Loucy (cell line): ENCODE data around the gene KIF18B.

ENCODE experiments used
- H2AFZ ChIP-seq: fragments of 200-600 bp; sonication (generic); 2 replicates; pipeline ENCODE4 v1.6.0; 2016; ENCODE audit warnings: antibody characterized with exemption, mild to moderate bottlenecking, low read length, moderate library complexity
- H3F3A ChIP-seq: fragments of 200-600 bp; 2 replicates; pipeline ENCODE4 v1.6.0; 2016; ENCODE audit warnings: antibody characterized with exemption, low read depth, mild to moderate bottlenecking
- H3K27me3 ChIP-seq: fragments of 200-600 bp; sonication (generic); 2 replicates; pipeline ENCODE4 v1.6.1; 2014; ENCODE audit warnings: low read length, mild to moderate bottlenecking; ENCODE audit not compliant: insufficient read depth, poor library complexity, severe bottlenecking
- H3K36me3 ChIP-seq: fragments of 200-600 bp; sonication (generic); 2 replicates; pipeline ENCODE4 v1.6.1; 2016; ENCODE audit warnings: low read length; ENCODE audit not compliant: insufficient read depth
- H3K4me1 ChIP-seq: fragments of 200-600 bp; sonication (generic); 2 replicates; pipeline ENCODE4 v1.5.1; 2014; ENCODE audit warnings: low read length, mild to moderate bottlenecking; ENCODE audit not compliant: insufficient read depth, poor library complexity, severe bottlenecking
- H3K4me2 ChIP-seq: fragments of 200-600 bp; sonication (generic); 2 replicates; pipeline ENCODE4 v1.6.0; 2014; ENCODE audit warnings: antibody characterized with exemption, low read length, low read depth, mild to moderate bottlenecking; ENCODE audit not compliant: poor library complexity, severe bottlenecking
- H3K4me3 ChIP-seq: fragments of 200-600 bp; sonication (generic); 2 replicates; pipeline ENCODE4 v1.5.1; 2014; ENCODE audit warnings: low read length, mild to moderate bottlenecking, mixed read lengths; ENCODE audit not compliant: poor library complexity, severe bottlenecking
- H3K79me2 ChIP-seq: fragments of 200-600 bp; sonication (generic); 2 replicates; pipeline ENCODE4 v1.6.1; 2014; ENCODE audit warnings: low read length; ENCODE audit not compliant: insufficient read depth
- H3K9ac ChIP-seq: fragments of 200-600 bp; sonication (generic); 2 replicates; pipeline ENCODE4 v1.6.0; 2014; ENCODE audit warnings: mild to moderate bottlenecking, low read depth, low read length, moderate library complexity; ENCODE audit not compliant: poor library complexity, severe bottlenecking
- H3K9me2 ChIP-seq: fragments of 200-600 bp; sonication (generic); replicated peaks from 2 replicates; pipeline ENCODE4 v1.6.1; 2016; ENCODE audit warnings: low read depth, low read length, mixed read lengths
- H3K9me3 ChIP-seq: fragments of 200-600 bp; sonication (generic); 2 replicates; pipeline ENCODE4 v1.6.1; 2014; ENCODE audit warnings: mild to moderate bottlenecking, antibody characterized with exemption, low read length, low read depth; ENCODE audit not compliant: insufficient read depth
- H4K20me1 ChIP-seq: fragments of 200-600 bp; sonication (generic); 2 replicates; pipeline ENCODE4 v1.6.0; 2014; ENCODE audit warnings: antibody characterized with exemption, low read length, mild to moderate bottlenecking; ENCODE audit not compliant: insufficient read depth, poor library complexity, severe bottlenecking
- EZH2phosphoT487 ChIP-seq: fragments of 200-600 bp; IDR thresholded peaks from 2 replicates; pipeline ENCODE4 v1.6.1; 2018; ENCODE audit warnings: antibody characterized with exemption, mild to moderate bottlenecking, moderate library complexity, borderline replicate concordance
- TF ChIP-seq, protein P1 (sequence below): fragments of 200-600 bp; sonication (generic); conservative IDR thresholded peaks from 2 replicates; pipeline ENCODE4 v1.5.1; 2014; ENCODE audit warnings: mild to moderate bottlenecking, antibody characterized with exemption, low read length

KIF18B gene

DNA sequence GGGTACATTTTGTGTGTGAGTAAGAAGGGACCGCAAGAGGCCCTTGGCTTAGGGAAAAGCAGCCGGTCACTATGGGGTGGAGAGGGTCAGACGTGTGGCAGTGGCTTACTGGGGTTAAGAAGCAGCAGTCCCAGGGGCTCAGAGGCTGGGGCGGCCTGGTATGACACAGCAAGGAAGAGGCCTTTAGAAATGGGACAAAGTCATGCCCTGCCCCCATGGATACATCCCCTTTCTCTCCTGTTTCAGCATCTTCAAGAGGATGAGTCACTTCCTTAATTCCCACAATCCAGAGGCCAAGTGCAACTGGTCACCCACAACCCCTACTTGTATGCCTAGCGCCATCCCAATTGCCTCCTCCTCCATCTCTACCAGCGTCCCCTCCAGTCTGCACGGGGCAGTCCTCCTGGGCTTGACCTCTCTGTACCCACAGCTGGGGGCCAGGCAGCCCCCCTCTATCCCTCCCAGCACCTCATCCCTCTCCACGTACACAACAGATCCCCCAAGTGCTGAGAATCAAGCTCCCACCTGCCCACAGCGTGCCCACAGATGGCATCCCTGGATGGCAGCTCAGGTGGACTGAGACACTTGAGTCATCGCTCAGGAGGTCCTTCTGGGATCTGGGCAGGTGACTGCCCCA lies 41.4 kb downstream of the KIF18B start:
- no peaks in the 10 kb centered on the region for H4K20me1 ChIP-seq
- no peak for TF ChIP-seq EZH2phosphoT487
- TF ChIP-seq, protein P1, sequence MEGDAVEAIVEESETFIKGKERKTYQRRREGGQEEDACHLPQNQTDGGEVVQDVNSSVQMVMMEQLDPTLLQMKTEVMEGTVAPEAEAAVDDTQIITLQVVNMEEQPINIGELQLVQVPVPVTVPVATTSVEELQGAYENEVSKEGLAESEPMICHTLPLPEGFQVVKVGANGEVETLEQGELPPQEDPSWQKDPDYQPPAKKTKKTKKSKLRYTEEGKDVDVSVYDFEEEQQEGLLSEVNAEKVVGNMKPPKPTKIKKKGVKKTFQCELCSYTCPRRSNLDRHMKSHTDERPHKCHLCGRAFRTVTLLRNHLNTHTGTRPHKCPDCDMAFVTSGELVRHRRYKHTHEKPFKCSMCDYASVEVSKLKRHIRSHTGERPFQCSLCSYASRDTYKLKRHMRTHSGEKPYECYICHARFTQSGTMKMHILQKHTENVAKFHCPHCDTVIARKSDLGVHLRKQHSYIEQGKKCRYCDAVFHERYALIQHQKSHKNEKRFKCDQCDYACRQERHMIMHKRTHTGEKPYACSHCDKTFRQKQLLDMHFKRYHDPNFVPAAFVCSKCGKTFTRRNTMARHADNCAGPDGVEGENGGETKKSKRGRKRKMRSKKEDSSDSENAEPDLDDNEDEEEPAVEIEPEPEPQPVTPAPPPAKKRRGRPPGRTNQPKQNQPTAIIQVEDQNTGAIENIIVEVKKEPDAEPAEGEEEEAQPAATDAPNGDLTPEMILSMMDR: no peak
- no peaks in the 10 kb centered on the region for H3K9me3 ChIP-seq
- no peaks in the 10 kb centered on the region for H3K79me2 ChIP-seq
- H3K27me3 ChIP-seq: no peaks in the 10 kb centered on the region
- no peak overlapping the region for H3K4me3 ChIP-seq
- no peaks in the 10 kb centered on the region for H3K36me3 ChIP-seq
- no peaks in the 10 kb centered on the region for H3K9me2 ChIP-seq
- no peak overlapping the region for H3K4me2 ChIP-seq
- no peak overlapping the region for H3K9ac ChIP-seq
- no peaks in the 10 kb centered on the region for H3F3A ChIP-seq
- no peak overlapping the region for H2AFZ ChIP-seq
- no peaks in the 10 kb centered on the region for H3K4me1 ChIP-seq

DNA sequence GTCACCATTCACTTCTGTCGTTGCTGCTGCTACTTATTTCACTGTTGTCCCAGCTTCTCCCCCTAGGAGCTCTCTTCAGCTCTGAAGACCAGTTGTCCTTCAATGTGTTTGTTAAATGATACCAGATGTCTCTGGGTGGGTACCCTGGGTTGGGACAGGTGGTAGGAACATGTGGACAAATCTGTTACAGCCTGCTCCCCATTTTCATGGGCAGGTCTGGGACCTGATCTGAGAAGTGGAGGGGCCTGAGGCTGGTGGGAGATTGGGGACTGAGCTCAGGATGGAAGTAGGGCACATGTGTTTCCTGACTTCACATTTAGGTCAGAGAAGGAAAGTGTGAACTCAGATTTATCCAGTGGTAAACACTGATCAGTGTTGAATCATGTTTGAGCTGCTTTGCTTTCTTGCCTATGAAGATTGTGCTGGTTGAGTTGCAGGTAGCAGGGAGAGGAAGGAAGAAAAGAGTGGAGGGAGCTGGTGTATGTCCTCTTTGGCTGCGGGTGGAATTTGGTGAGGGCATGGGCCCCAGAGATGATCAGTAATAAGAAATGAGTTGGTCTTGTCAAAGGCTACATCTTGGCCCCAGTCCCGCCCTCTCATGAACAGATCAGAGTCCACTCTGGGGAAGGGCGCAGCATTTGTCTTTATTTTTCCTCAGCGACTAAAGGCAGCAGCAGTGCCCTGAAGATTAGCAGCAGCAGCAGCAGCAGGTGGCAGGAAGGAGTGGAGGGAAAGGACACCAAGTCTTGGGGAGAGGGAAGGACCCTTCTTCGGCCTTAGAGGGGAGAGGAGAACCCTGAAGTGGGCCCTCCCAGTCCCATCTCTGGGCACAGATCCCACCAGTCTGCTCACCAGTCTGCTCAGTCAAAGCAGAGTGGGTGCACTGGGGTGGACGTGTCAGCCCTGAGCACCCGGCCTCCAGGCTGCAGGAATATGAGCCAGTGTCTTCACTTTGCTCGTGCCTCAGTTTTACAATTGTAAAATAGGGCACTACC lies 42.3 kb downstream of the KIF18B start:
- Histone ChIP-seq H3K4me3 (no peak overlapping the region), H2AFZ (no peak overlapping the region), H3K9ac (no peak overlapping the region)

More for the DNA sequence above, 42.3 kb downstream of the KIF18B start:
- no peak overlapping the region for H3K4me2 ChIP-seq
- TF ChIP-seq, protein P1: no peak
- TF ChIP-seq EZH2phosphoT487: no peak
- no peaks in the 10 kb centered on the region for H3K4me1 ChIP-seq
- no peaks in the 10 kb centered on the region for H3K9me2 ChIP-seq
- H3K36me3 ChIP-seq: no peaks in the 10 kb centered on the region
- no peaks in the 10 kb centered on the region for H3K27me3 ChIP-seq
- no peaks in the 10 kb centered on the region for H3K9me3 ChIP-seq
- H3F3A ChIP-seq: no peaks in the 10 kb centered on the region
- no peaks in the 10 kb centered on the region for H3K79me2 ChIP-seq
- H4K20me1 ChIP-seq: no peaks in the 10 kb centered on the region
